Measurements from ENCODE around the gene ADARB1. TPM values are rescaled to one million over a fixed set of nuclear protein-coding genes. Genes with fewer than 3 reads are reported as not detected.
"Not testable (repeated sequence)": the region's sequence is repeated elsewhere in the genome, so short reads cannot be mapped to it uniquely, and the experiment has no call there.

Gene ADARB1
- total and polyA plus RNA-seq, 2 experiments from 2014 or later: 9.4 to 14.0 TPM

- no peaks in the 10 kb centered on the region for H3K27me3 ChIP-seq
- no peak for DNase-seq (ENCODE audit: low read depth in 1 of 2, low spot score in 1 of 2)
- H3K36me3 ChIP-seq: no peaks in the 10 kb centered on the region
- no peak for TF ChIP-seq CTCF (IDR thresholded peaks at IDR 0.05; ENCODE audit: low read depth, low read length)
- no peak overlapping the region for H3K27ac ChIP-seq
- no peak overlapping the region for H3K4me3 ChIP-seq
- no peaks in the 10 kb centered on the region for H3K9me3 ChIP-seq (ENCODE audit: low read depth)
- H3K4me1 ChIP-seq (ENCODE audit: low read depth): peaks cover 14% of the 10 kb centered on the region
Observed at GRCh38 chr21:45137612-45137937, 63.2 kb downstream of the ADARB1 start.

DNA sequence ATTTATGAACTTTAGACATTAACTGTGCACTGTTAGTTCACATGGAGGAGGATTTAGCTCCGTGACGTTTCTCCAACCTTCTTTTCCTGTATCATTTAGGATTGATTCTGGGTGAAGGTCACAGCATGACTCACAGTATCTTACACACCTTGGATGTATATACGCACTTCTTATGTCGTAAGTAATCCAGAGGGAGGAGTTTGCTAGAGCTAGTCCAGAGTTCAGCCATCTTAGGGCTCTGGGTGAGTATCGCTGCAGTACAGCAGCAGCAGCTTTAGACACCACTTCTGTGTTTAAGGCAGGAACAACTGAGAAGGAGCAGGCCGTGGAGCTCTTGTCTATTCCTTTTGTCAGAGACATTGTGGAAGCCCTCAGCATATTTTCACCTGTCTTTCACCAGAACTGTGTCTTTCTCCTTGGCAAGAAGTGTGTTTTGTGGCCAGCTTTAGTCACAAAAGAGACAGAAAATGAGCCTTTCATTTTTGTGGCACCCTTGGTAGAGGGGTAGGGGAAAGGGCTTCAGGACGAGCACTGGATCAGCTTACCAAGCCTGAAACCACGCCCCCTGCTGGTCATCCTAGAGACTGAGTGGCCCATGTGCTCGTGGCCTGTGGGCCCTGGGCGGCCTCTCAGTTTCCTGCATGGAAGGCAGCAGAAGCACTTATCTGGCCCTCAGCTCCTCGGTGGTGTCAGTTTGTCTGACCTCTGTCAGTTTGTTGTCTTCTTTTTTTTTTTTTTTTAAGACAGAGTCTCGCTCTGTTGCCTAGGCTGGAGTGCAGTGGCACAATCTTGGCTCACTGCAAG lies 64.0 kb downstream of the ADARB1 start:
- Histone ChIP-seq H3K36me3 (no peaks in the 10 kb centered on the region), H3K27me3 (no peaks in the 10 kb centered on the region), H3K4me1 (ENCODE audit: low read depth) (peaks cover 14% of the 10 kb centered on the region), H3K9me3 (ENCODE audit: low read depth) (no peaks in the 10 kb centered on the region), H3K27ac (peak overlapping the region; percentile 52), H3K4me3 (no peak overlapping the region)
- peak; percentile 81 to 82 for DNase-seq (ENCODE audit: low read depth in 1 of 2, low spot score in 1 of 2)
- TF ChIP-seq CTCF (IDR thresholded peaks at IDR 0.05; ENCODE audit: low read depth, low read length): peak; percentile 77

- H3K4me1 ChIP-seq (ENCODE audit: low read depth): peaks cover 14% of the 10 kb centered on the region
- not testable (repeated sequence) for DNase-seq (ENCODE audit: low read depth in 1 of 2, low spot score in 1 of 2); H3K27me3 ChIP-seq; H3K36me3 ChIP-seq; H3K9me3 ChIP-seq (ENCODE audit: low read depth); H3K27ac ChIP-seq; H3K4me3 ChIP-seq
Observed at GRCh38 chr21:45139003-45139360, 64.6 kb downstream of the ADARB1 start.

GRCh38 chr21:45139473-45139872 lies 65.1 kb downstream of the ADARB1 start:
- no peak for DNase-seq (ENCODE audit: low read depth in 1 of 2, low spot score in 1 of 2)
- H3K36me3 ChIP-seq: no peaks in the 10 kb centered on the region
- H3K4me1 ChIP-seq (ENCODE audit: low read depth): peaks cover 14% of the 10 kb centered on the region
- no peak overlapping the region for H3K27ac ChIP-seq
- TF ChIP-seq CTCF (IDR thresholded peaks at IDR 0.05; ENCODE audit: low read depth, low read length): no peak
- no peaks in the 10 kb centered on the region for H3K27me3 ChIP-seq
- no peaks in the 10 kb centered on the region for H3K9me3 ChIP-seq (ENCODE audit: low read depth)
- no peak overlapping the region for H3K4me3 ChIP-seq

GRCh38 chr21:45140346-45140940 lies 66.1 kb downstream of the ADARB1 start:
- Histone ChIP-seq H3K4me3 (no peak overlapping the region), H3K27me3 (no peaks in the 10 kb centered on the region), H3K27ac (no peak overlapping the region), H3K9me3 (ENCODE audit: low read depth) (no peaks in the 10 kb centered on the region), H3K4me1 (ENCODE audit: low read depth) (peaks cover 14% of the 10 kb centered on the region), H3K36me3 (no peaks in the 10 kb centered on the region)
- DNase-seq (ENCODE audit: low read depth in 1 of 2, low spot score in 1 of 2): peak; percentile 90 to 95
- peak; percentile 87 for TF ChIP-seq CTCF (IDR thresholded peaks at IDR 0.05; ENCODE audit: low read depth, low read length)

DNA sequence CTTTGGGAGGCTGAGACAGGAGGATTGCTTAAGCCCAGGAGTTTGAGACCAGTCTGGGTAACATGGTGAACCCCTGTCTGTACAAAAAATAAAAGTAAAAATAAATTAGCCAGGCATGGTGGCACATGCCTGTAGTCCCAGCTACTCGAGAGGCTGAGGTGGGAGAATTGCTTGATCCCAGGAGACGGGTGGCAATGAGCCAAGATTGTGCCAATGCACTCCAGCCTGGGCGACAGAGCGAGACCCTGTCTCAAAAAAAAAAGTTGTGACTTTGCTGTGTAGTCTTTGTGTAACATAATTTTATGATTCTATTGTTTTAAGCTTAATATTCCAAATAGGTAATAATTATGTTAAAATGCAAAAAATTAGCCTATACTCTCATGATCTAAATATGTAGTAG lies 66.6 kb downstream of the ADARB1 start:
- H3K27ac ChIP-seq; H3K27me3 ChIP-seq; H3K36me3 ChIP-seq; DNase-seq (ENCODE audit: low read depth in 1 of 2, low spot score in 1 of 2); H3K4me3 ChIP-seq; H3K9me3 ChIP-seq (ENCODE audit: low read depth): not testable (repeated sequence)
- peaks cover 14% of the 10 kb centered on the region for H3K4me1 ChIP-seq (ENCODE audit: low read depth)

All from cardiac muscle cell (in vitro differentiated cells and primary cell).